Dedifferentiated amniotic fluid mesenchymal stem cell (primary cell): ENCODE data around the gene ARID4B.
A peak's percentile ranks its signal among the peaks of the same experiment; 100 is the strongest.

Source experiments
- DNase-seq: peaks from one replicate; pipeline ENCODE4 v3.0.0-alpha.2; 2016; ENCODE audit errors: extremely low spot score

ARID4B gene

GRCh38 chr1:235128456-235129328 lies 199.3 kb downstream of the ARID4B start, which contains the start of gene TOMM20:
Gene TOMM20, minus strand, starts transcription at chr1:235128837. Its CDS starts 122 bp downstream, at chr1:235128715.
- peak; percentile 98 for DNase-seq

GRCh38 chr1:235127732-235128455 lies 200.1 kb downstream of the ARID4B start:
- DNase-seq: peak; percentile 15

GRCh38 chr1:235127203-235127602 lies 200.8 kb downstream of the ARID4B start:
- DNase-seq: no peak

- DNase-seq: no peak
Observed at GRCh38 chr1:235124665-235125064, 203.3 kb downstream of the ARID4B start.

GRCh38 chr1:235124111-235124510 lies 203.9 kb downstream of the ARID4B start:
- DNase-seq: no peak

- no peak for DNase-seq
Observed at GRCh38 chr1:235122348-235122747, 205.6 kb downstream of the ARID4B start.
